Forelimb muscle (tissue), 1 donor: ENCODE measurements around the gene CCND3. TPM values are rescaled to one million over a fixed set of nuclear protein-coding genes. Genes with fewer than 3 reads are reported as not detected.

Experiments used
- DNase-seq: peaks from one replicate; pipeline ENCODE4 v3.0.0-alpha.2; 2013; ENCODE audit warnings: low read depth
- polyA plus RNA-seq: library from polyadenylated mRNA; unstranded; fragments of 120-200 nt; gene quantifications from one replicate; pipeline ENCODE4 v1.2.1, GENCODE V29; 2013; ENCODE audit not compliant: insufficient read length

Gene CCND3
- 86.6 TPM for polyA plus RNA-seq

GRCh38 chr6:41941280-41942066 is at the start of gene CCND3:
TSS of gene CCND3 (minus strand) at chr6:41941808. CDS start at chr6:41941649, 159 bp downstream.
- peak; percentile 77 for DNase-seq

DNA sequence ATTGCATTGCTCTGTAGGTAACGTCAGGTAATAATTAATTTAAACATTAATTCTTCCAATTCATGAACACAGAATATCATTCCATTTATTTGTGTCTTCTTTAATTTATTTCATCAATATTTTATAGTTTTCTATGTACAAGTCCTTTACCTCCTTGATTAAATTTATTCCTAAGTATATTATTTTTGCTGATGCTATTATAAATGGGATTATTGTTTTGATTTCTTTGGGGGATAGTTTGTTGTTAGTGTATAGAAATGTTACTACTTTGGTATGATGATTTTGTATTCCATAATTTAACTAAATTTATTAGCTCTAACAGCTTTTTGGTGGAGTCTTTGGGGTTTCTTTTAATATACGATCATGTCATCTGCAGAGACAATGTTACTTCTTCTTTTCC is 44.7 kb upstream of the CCND3 start:
- DNase-seq, result no peak

DNA sequence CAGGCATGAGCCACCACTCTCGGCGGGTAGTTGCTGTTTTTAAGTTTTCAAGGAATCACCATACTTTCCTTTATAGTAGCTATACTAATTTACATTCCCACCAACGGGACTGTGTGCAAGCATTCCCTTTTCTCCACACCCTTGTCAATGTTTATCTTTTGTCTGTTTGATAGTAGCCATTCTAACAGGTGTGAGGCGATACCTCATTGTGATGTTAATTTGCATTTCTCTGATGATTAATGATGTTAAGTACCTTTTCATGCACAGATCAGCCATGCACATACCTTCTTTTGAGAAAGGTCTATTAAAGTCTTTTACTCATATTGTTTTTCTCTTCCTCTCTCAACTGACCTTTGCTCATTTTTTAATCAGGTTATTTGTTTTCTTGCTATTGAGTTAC is 43.0 kb upstream of the CCND3 start:
- no peak for DNase-seq

- no peak for DNase-seq
Measured at GRCh38 chr6:41976794-41977484, 35.3 kb upstream of the CCND3 start.

DNA sequence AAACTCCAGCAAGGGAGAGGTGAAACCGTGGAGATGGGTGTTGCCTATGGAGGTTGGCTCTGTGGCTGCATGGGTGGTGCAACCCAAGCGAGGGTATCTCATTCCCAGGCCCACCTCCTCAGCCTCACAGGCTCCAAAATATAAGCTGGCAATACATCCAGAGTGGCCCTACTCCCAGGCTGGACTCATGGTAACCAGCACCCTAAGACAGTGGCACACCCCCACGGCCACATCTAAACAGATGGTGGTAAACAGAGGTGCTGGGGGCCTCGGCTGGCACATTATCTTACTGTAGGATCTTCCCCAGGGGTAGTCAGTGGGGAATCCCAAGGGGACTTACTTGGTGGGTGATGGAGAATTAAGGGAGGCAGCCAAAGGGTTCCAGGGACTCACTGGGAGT is 33.7 kb upstream of the CCND3 start:
- DNase-seq, result no peak

DNA sequence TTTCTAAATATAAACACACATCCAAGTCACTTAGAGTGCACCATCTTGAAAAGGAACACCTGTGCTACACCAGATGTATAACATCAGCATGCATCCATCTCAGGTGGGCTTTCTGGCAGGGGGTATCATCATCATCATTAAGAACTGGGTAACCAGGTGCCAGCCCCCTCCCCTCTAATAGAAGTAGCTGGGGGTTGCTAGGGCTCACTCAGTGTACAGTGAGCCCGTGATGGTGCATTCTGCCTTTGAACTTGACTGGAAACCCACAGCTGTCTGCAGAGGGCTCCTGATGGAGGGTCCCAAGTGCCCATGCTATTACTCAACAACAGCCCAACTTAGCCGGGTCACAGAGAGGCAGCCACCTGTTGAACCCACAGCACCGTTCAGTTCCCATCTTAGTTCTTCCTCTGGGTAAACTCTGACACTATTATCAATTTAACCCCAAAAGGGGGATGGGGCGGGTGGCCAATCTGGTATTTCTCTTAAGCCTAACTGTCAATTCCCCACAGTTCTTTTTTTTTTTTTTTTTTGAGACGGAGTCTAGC is 32.7 kb upstream of the CCND3 start:
- DNase-seq, result no peak

DNA sequence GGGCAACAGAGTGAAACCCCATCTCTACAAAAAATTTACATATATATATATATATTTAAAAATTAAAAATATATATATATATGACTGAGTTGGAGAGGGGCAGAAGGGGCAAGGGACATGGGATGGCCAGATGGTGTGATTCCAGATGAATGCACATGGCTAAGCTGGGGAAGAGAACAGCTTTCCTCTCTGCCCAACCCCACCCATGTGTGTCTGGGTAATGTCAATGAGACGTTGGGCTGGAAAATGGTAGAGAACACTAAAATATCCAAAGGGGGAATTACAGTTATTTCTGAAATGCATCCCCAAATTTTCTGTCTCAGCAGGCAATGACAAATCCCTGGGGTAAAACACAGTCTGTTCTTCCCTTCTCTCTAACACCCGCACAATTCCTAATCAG is 31.2 kb upstream of the CCND3 start:
- DNase-seq, result no peak

DNA sequence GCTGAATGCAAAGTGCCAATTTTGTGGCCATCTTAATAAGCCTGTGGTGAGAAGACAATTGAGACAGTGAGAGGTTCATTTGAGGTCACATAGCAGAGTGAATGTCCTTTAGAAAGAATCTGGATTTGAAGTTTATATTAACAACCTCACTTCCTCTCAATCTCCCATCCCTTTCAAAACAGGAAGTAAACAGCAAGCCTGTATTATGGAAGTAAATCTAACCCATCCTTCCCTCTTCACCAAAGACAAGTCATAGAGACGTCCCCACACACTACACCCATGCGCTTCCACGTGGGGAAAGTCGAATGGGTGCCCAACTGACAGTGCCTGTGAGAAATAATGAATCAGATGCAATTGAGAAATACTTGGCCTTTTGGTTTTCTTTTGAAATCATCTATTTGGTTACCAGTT is 28.8 kb upstream of the CCND3 start:
- no peak for DNase-seq

DNA sequence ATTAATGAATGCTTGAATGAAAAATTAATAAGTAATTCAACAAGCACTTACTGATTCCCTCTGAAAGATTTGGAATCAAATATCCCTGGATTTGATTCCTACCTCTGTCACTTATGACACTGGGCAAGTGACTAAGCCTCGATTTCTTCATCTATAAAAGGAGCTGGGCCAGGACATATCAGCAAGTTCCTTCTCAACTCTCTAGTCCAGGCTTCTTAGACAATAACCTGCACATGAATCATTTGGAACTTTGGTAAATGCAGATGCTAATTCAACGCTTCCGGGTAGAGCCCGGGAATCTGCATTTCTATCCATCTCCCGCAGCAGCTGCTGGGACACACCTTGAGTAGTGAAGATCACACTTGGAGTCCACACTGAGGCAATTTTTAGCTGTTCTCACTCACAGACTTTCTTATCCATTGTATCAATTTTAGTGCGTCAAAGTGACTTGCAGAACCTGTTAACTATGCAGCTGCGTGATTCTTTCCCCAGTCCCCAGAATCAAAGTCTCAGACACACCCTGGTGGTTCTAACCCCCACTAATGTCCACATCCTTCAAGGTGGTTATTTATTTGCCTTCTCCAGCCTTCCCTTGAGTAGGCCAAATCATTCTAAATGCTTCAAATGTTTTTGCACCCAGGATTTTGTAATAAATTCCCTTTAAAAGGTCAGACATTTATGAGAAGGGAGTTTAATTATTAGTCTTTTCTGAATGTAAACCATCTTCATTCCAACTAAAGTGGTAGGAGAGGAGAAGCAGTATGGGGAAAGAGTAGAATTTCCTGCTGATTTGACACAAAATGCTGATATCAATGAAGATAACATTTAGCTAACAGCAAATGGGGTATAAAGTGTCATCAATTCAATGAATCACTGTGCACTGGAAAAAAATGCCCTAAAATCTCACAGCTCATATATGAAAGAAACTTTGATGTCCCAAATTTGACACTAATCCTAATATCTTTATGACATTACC is 26.0 kb upstream of the CCND3 start:
- DNase-seq, result no peak

DNA sequence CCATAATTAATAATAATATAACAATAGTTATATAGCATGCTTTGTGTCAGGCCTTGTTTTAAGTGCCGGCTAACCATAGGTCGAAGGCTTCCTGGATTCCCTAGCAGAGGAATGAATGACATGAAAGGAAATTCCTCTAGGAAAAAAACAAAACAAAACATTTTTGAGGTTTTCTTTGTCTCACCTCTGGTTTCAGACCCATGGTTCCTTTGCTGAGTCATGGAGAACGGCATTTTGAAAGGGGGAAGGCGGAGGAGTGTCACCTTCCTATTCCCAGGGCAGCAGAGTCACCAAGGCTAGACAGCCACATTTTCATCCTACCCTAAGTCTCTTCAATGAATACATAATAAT is 25.3 kb upstream of the CCND3 start:
- no peak for DNase-seq

DNA sequence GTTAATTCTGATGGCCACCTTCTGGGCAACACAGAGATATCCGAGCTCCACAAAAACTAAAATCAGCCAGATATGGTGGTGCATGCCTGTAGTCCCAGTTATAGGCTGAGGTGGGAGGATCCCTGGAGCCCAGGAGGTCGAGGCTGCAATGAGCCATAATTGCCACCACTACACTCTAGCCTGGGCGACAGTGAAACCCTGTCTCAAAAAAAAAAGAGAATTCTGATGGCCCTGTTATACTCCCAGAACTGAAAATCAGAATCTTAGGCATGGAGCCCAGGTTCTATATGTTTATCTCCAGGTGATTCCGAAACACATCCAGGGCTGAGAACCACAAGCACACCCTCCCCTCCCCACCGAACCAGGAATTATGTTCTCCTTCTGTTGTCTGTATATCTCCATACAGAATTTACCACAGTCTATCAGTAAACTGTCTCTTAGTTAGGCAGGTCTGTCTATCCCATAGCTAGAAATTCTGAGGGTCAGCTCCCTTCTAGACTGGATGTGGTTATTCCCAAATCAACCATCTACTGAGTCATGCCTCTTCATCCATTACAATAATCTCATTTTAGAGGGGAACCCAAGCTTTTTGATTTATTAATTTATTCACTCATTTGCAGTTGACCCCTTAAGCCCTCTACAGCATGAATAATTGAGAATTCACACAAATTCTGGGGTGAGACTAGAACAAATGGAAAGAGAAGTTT is 24.8 kb upstream of the CCND3 start:
- DNase-seq, result no peak

DNA sequence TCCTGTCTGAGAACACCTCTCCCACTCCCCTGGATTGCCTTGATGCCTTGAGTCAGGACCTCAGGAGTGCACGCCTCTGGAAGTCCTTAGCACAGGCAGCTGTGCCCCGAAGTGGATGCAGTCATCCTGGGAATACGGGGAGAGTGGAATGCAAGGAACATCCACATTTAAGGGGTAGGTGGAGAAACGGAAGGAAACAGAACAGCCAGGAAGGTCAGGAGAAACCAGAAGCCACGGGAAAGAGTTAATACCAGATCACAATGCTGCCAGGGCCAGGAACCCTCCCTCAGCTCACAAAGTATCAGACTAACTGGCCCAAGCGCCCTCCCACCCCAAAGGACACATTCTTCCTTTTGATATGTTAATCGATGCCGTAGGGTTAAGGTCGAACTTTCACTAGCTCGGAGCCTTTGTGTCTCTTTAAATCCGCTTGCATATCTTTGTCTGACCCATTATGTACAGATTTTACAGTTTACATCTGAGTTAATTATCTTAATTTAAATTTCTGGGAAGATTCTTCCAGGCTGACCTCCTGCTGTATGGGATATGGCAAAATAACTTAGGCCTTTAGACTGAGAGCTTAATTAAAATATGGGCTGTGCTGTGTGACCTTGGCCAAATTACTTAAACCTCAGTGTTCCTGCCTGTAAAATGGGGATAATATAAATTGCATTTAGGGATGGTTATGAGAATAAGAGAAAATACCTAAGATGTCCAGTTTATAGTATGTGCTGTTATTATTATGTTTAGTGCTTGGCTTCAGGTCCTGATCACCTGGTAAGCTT is 24.0 kb upstream of the CCND3 start:
- no peak for DNase-seq

- DNase-seq, result no peak
Measured at GRCh38 chr6:41964201-41964887, 22.7 kb upstream of the CCND3 start.

DNA sequence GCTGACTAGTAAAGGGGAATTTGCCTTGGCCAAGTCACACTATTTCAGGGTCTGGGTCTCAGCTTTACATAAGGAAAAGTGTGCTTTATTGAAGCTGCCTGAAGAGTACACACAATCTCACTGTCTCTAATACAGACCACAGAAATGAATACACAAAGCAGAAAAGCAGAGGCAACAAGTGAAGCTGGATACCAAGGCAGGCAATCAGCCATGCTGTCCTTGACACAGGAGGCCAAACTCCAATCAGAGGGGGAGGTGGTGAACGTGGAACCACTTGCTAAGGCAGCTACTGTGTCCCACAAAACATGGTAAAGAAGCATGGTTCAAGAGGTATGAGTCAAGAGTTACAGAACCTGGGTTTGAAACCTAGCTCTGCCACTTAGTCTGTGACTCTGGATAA is 21.8 kb upstream of the CCND3 start:
- no peak for DNase-seq

DNA sequence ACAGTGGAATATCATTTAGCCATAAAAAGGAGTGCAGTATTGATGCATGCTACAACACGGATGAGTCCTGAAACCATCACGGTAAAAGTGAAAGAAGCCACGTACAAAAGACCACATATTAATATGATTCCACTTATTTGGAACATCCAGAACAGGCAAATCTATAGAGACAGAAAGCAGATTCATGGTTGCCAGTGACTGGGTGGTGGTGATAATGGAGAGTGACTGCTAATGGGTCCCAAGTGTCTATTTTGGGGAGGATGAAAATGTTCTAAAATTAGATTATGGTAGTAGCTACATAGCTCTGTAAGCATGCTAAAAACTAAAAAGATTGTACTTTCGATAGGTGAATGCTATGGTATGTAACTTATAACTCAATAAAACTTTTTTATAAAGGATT is 18.4 kb upstream of the CCND3 start:
- DNase-seq, result no peak

DNA sequence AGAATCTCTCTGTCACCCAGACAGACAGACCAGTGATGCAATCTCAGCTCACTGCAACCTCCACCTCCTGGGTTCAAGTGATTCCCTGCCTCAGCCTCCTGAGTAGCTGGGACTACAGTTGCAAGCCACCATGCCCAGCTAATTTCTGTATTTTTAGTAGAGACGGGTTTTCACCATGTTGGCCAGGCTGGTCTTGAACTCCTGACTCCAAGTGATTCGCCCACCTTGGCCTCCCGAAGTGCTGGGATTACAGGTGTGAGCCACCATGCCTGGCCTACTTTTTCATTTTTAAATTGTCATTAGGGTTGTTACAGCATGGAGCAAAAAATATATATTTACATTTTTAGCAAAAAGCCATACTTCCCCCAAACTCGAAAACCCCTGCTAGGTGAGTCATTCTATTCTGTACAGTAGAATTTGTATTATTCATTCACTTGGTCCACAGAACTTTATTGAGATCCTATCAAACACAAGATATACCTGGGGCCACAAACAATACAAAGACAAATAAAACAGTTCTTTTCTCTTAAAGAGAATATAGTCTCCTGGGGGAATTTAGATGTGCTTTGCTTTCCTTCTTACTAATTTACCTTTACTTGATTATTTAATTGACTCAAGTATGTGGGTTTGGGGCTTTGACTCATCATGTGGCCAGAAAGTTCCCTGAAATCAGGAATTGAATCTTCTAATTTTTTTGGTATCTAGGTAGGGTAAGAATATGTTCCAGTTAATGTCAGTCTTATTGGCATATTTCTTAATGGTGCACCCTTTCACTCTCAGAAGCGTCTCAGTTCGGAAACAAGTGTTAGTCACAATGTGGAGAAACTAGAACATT is 16.6 kb upstream of the CCND3 start:
- no peak for DNase-seq

- DNase-seq, result no peak
Measured at GRCh38 chr6:41957117-41957516, 15.5 kb upstream of the CCND3 start.

DNA sequence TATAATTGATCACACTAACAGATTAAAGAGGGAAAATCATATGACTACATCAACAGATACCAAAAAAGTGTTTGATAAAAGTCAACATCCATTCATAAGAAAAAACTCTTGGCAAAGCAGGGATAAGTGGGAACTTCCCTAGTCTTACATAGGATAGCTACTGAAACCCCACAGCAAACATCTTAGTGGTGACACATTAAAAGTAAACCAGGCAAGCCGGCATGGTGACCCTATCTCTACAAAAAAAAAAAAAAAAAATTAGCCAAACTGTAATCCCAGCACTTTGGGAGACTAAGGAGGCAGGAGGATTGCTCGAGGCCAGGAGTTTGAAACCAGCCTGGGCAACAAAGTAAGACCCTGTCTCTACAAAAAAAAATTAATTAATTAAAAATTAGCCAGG is 13.8 kb upstream of the CCND3 start:
- no peak for DNase-seq

- no peak for DNase-seq
Measured at GRCh38 chr6:41954668-41955067, 13.1 kb upstream of the CCND3 start.
